GM18520 (cell line): ENCODE measurements around the gene PLCXD3.
"Not testable (repeated sequence)": the region's sequence is repeated elsewhere in the genome, so short reads cannot be mapped to it uniquely, and the experiment has no call there.

ENCODE experiments used
- ATAC-seq: cut with Tn5 transposase; IDR thresholded peaks from one replicate; pipeline ENCODE4 v1.9.1; 2021; ENCODE audit not compliant: unreplicated experiment

Gene PLCXD3

DNA sequence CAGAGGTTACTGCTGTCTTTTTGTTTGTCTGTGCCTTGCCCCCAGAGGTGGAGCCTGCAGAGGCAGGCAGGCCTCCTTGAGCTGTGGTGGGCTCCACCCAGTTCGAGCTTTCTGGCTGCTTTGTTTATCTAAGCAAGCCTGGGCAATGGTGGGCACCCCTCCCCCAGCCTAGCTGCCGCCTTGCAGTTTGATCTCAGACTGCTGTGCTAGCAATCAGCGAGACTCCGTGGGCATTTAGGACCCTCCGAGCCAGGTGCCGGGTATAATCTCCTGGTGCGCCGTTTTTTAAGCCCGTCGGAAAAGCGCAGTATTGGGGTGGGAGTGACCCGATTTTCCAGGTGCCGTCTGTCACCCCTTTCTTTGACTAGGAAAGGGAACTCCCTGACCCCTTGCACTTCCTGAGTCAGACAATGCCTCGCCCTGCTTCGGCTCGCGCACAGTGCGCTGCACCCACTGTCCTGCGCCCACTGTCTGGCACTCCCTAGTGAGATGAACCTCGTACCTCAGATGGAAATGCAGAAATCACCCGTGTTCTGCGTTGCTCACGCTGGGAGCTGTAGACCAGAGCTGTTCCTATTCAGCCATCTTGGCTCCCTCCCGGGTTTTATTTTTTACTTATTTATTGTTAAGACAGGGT, 16.8 kb downstream of the PLCXD3 start:
- ATAC-seq = not testable (repeated sequence)

GRCh38 chr5:41485533-41485932, 24.9 kb downstream of the PLCXD3 start:
- no peak for ATAC-seq

DNA sequence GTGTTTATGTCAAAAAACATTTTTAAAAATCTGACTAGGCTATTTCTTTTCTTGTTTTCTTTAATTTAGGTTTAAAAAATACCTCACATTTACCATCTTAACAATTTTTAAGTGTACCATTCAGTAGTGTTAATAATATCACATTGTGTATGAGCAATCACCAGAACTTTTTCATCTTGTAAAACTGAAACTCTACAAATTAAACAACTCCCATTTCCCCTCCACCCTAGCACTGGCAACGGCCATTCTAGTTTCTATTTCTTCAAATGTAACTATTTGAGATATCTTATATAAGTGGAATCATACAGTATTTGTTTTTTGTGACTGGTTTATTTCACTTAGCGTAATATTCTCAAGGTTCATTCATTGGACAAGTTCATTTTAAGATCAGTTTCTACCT, 27.7 kb downstream of the PLCXD3 start:
- no peak for ATAC-seq

DNA sequence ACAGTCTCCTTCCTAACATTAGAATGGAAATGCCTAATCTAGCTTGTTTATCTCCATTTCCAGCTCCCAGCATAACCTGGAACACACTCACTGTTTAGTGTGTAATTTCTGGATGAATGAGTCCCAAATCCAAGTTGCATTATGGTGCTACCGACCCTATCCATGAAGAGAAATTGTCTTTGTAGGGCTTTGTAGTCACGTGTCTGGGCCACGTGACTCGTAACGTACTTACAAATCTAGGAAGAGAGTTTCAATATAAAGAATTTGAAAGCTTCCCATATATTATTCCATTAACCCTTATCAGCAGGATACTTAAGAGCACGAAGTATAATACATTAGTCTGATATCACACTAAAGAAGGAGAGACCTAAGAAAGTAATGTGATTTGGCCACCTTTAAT, 28.2 kb downstream of the PLCXD3 start:
- ATAC-seq = no peak

DNA sequence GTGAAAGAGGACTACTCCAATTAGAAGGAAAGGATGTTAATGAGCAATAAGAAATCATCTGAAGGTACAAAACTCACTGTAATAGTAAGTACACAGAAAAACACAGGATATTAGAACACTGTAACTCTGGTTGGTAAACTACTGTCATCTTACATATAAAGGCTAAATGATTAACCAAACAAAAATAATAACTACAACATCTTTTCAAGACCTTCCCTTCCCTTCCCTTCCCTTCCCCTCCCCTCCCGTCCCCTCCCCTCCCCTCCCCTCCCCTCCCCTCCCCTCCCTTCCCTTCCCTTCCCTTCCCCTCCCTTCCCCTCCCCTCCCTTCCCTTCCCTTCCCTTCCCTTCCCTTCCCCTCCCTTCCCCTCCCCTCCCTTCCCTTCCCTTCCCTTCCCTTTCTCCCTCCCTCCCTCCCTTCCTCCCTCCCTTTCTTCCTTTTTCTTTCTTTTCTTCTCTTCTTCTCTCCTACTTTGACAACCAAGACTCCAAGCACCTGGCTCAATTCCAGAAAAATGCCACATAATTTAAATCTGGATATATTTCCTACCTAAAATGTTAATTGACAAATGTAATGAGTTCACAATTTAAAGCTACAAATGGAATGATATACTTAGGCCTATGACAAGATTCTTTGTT, 38.7 kb downstream of the PLCXD3 start:
- ATAC-seq = not testable (repeated sequence)

- no peak for ATAC-seq
Observed at GRCh38 chr5:41465493-41466171, 44.8 kb downstream of the PLCXD3 start.

GRCh38 chr5:41459557-41459956, 50.8 kb downstream of the PLCXD3 start:
- no peak for ATAC-seq

GRCh38 chr5:41457094-41457493, 53.3 kb downstream of the PLCXD3 start:
- ATAC-seq = no peak

DNA sequence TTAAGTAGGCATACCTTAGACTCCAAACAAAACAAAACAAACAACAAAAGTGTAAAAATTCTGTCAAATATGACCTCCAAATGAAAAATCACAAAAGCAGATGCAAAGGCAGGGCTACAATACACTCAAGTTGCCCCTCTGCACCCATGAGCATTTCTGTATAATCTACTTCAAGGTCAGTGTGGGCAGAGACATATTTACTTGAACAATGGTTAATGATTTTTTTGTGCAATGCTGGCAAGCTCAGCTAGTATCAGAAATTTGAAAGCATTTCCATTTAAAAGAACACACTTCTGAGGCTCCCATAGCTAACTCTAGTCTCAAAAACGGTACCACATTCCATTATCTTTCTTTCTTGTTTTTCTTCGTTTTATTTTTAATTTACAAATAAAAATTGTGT, 57.9 kb downstream of the PLCXD3 start:
- ATAC-seq = no peak

DNA sequence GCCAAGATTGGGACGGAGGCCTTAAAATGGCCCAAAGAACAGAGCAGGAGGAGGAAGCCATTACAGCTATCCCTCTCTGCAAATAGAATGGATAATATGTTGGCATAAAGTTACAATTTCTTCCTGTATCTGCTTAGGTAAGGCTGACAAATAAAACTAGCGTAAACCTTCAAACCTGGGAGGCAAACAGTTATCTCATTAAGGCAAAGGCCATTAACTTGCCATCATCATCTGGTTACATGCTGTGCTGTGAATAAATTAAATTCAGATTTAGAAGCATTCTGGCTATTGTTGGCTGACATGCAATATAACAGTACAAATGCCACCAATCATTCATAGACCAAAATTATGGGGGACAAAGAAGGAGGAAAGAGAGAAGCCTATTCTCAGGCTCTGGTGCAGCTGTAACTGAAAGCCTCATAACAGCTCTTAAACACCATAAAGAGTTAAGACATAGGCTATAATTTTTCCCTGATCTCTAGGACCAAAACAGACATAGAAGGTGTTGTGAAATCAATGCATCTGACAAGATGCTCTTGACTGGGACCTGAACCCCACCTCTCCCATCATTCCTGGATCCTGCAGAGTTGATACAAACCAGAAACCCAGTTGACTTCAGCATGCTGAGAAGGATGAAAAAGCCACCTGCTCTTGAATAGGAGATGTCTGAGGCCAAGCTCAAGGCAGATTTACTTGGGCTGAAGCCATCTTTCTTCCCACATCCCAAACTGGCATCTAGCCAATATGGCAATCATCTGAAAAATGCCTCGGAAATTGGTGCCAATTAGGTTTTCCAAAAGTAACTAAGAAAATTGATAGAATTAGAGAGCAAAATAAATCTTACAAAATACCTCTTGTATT, 62.5 kb downstream of the PLCXD3 start:
- no peak for ATAC-seq

GRCh38 chr5:41445937-41446563, 64.4 kb downstream of the PLCXD3 start:
- no peak for ATAC-seq

- ATAC-seq = no peak
Observed at GRCh38 chr5:41435276-41435675, 75.1 kb downstream of the PLCXD3 start.

DNA sequence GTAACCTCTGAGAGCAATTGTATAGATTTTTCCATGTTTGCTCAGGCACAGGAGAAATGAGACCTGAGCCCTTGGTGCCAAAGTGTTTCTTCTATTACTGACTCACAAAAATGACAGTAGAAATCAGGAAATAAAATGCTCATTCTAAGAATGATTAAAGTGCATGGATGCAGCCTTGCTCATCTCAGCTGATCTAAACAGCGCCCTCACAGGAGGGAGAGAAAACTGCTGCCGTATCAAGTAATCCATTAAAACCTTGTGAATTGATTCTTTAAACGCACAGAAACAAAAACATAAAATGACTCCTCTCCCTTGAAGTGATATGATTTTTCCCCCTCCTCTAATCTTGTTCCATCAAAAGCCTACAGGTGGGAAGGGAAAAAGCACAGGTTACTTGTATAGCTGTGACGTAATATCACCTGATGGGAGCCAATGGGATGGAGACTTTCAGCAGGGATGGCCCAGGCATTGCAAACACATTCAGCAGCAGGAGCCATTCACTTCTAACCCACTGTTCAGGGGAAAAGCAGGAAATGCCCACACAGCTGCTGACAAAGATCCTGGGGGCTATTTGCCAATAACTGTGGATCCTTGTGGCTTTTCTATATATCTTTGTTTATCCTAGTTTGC, 76.7 kb downstream of the PLCXD3 start:
- no peak for ATAC-seq

- ATAC-seq = no peak
Observed at GRCh38 chr5:41432481-41433253, 77.7 kb downstream of the PLCXD3 start.

DNA sequence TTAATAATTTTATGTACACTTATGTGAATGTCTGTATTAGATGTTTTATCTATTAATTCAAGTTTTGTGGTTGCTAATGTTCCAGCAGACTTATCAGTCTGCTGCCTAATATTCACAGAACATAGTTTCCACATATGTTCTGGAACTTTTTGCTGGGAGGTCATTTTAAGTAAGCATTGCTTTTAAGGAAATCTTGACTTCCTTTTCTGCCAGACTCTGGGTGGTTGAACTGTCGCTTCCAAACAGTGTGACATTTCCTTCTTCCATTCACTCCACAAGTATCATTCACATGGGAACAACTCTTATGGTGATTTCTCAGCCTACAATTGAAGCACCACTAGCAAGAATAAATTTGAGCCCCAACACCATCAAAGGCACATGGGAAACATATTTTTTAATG, 82.9 kb downstream of the PLCXD3 start:
- ATAC-seq = no peak

GRCh38 chr5:41425736-41426135, 84.7 kb downstream of the PLCXD3 start:
- no peak for ATAC-seq

- ATAC-seq = no peak
Observed at GRCh38 chr5:41420492-41421067, 89.8 kb downstream of the PLCXD3 start.

- no peak for ATAC-seq
Observed at GRCh38 chr5:41418220-41419031, 92.0 kb downstream of the PLCXD3 start.

GRCh38 chr5:41416336-41416735, 94.1 kb downstream of the PLCXD3 start:
- ATAC-seq = no peak
